HCT116 (cell line): Measurements from ENCODE around the gene DTWD2. TPM values are rescaled to one million over a fixed set of nuclear protein-coding genes. Genes with fewer than 3 reads are reported as not detected.

ENCODE experiments used
- ATAC-seq: fragments of 200-7000 bp; cut with Tn5 transposase; 2 replicates; pipeline ENCODE4 v1.9.1; 2020; ENCODE audit warnings: mild to moderate bottlenecking, moderate library complexity
- BruUV-seq: library from RNA; stranded (reverse); fragments of 400-500 nt; replicated peaks from 2 replicates; lab custom pipeline; 2021; lab: Mats Ljungman, UMichigan
- CTCF ChIA-PET: fragments of 300-600 bp; sonication (Branson Sonifier 250); formaldehyde crosslinking; loops from one replicate; lab custom pipeline; 2021; ENCODE audit warnings: antibody characterized with exemption; lab: Charles Lee
- POLR2A ChIA-PET: fragments of 300-600, 350-600 bp; sonication (Branson Sonifier 250); formaldehyde crosslinking; loops from one replicate; lab custom pipeline; 2021; ENCODE audit warnings: antibody characterized with exemption; lab: Charles Lee
- RAD21 ChIA-PET, 2 experiments: fragments of 300-600 bp; sonication (Branson Sonifier 250); formaldehyde crosslinking; loops; one replicate each; lab custom pipeline; 2023; ENCODE audit warnings: low total read pairs in 2 of 2; ENCODE audit not compliant: uncharacterized antibody in 2 of 2, unreplicated experiment in 2 of 2, low non-redundant PET in 1 of 2; lab: Charles Lee
- DNase-seq: peaks from one replicate; pipeline ENCODE4 v3.0.0-alpha.2; 2010; ENCODE audit warnings: low read depth, low spot score
- H2AFZ ChIP-seq: fragments of 200-600 bp; shearing (Covaris generic), sonication (generic); 2 replicates; pipeline ENCODE4 v1.6.1; 2017; ENCODE audit warnings: low read depth, mixed run types, mixed read lengths, antibody characterized with exemption, low read length; ENCODE audit not compliant: poor library complexity, severe bottlenecking
- H3K27ac ChIP-seq: 2 replicates; pipeline ENCODE4 v1.5.1; 2012; ENCODE audit warnings: low read depth, low read length
- H3K27me3 ChIP-seq: fragments of 200-600 bp; sonication (generic); 2 replicates; pipeline ENCODE4 v1.6.1; 2016; ENCODE audit warnings: mixed run types, low read length, mixed read lengths; ENCODE audit not compliant: insufficient read depth
- H3K36me3 ChIP-seq, 2 experiments: fragments of 200-500 bp in 1 of 2; fragments of 200-600 bp in 1 of 2; sonication (Bioruptor generic) in 1 of 2; sonication (generic) in 1 of 2; 2 replicates each; pipeline versions ENCODE4 v1.5.1 to v1.6.1; 2014 to 2016; ENCODE audit warnings: low read length in 2 of 2, inconsistent platforms in 1 of 2, mixed read lengths in 1 of 2, mixed run types in 1 of 2; ENCODE audit not compliant: insufficient read depth in 2 of 2, control insufficient read depth in 1 of 2
- H3K4me1 ChIP-seq, 2 experiments: fragments of 200-600 bp in 1 of 2; sonication (generic) in 1 of 2; 2 replicates each; pipeline versions ENCODE4 v1.5.1 to v1.6.1; 2012 to 2017; ENCODE audit warnings: low read length in 2 of 2, inconsistent platforms in 1 of 2, mild to moderate bottlenecking in 1 of 2, mixed read lengths in 1 of 2, mixed run types in 1 of 2, moderate library complexity in 1 of 2; ENCODE audit not compliant: insufficient read depth in 2 of 2, control insufficient read depth in 1 of 2
- H3K4me2 ChIP-seq: fragments of 200-600 bp; sonication (generic); 2 replicates; pipeline ENCODE4 v1.6.1; 2017; ENCODE audit warnings: mixed run types, low read length, mixed read lengths
- H3K4me3 ChIP-seq, 2 experiments: fragments of 200-600 bp in 1 of 2; sonication (generic) in 1 of 2; replicated peaks in 1 of 2; 2 replicates each; pipeline ENCODE4 v1.5.1; 2011 to 2016; ENCODE audit warnings: low read length in 2 of 2, control low read depth in 1 of 2, low read depth in 1 of 2, mild to moderate bottlenecking in 1 of 2, mixed read lengths in 1 of 2, mixed run types in 1 of 2
- H3K79me2 ChIP-seq: fragments of 200-600 bp; sonication (generic); 2 replicates; pipeline ENCODE4 v1.6.1; 2017; ENCODE audit warnings: mild to moderate bottlenecking, mixed run types, low read length, moderate library complexity, mixed read lengths; ENCODE audit not compliant: insufficient read depth
- H3K9ac ChIP-seq: fragments of 200-600 bp; sonication (generic); 2 replicates; pipeline ENCODE4 v1.6.1; 2016; ENCODE audit warnings: low read length, mixed read lengths
- H3K9me2 ChIP-seq: fragments of 200-600 bp; sonication (generic), shearing (Covaris generic); 2 replicates; pipeline ENCODE4 v1.6.1; 2017; ENCODE audit warnings: mixed run types, mild to moderate bottlenecking, moderate library complexity; ENCODE audit not compliant: insufficient read depth
- H3K9me3 ChIP-seq, 2 experiments: fragments of 200-500 bp in 1 of 2; fragments of 200-600 bp in 1 of 2; sonication (Bioruptor generic) in 1 of 2; sonication (generic) in 1 of 2; 2 replicates each; pipeline ENCODE4 v1.6.1; 2014 to 2017; ENCODE audit warnings: low read length in 2 of 2, mixed read lengths in 2 of 2, inconsistent platforms in 1 of 2, low read depth in 1 of 2, mild to moderate bottlenecking in 1 of 2, mixed run types in 1 of 2, moderate library complexity in 1 of 2; ENCODE audit not compliant: control insufficient read depth in 1 of 2, insufficient read depth in 1 of 2
- H4K20me1 ChIP-seq: fragments of 200-600 bp; sonication (generic), shearing (Covaris generic); 2 replicates; pipeline ENCODE4 v1.6.1; 2017; ENCODE audit warnings: mixed run types, mild to moderate bottlenecking, moderate library complexity; ENCODE audit not compliant: insufficient read depth
- ATF3 ChIP-seq: IDR thresholded peaks from 2 replicates; pipeline ENCODE4 v1.6.1; 2012
- CBX3 ChIP-seq: IDR thresholded peaks from 2 replicates; pipeline ENCODE4 v1.6.1; 2012; ENCODE audit warnings: low read depth
- CEBPB ChIP-seq: IDR thresholded peaks from 2 replicates; pipeline ENCODE4 v1.6.1; 2012; ENCODE audit warnings: low read depth
- CTCF ChIP-seq, 3 experiments: fragments of 200-600 bp in 1 of 3; sonication (generic) in 1 of 3; IDR thresholded peaks in 2 of 3; conservative IDR thresholded peaks in 1 of 3; 2 replicates each; pipeline ENCODE4 v1.5.1; 2012 to 2017; ENCODE audit warnings: low read depth in 2 of 3, low read length in 2 of 3, antibody characterized with exemption in 1 of 3, borderline replicate concordance in 1 of 3, control low read depth in 1 of 3, mild to moderate bottlenecking in 1 of 3, mixed read lengths in 1 of 3, mixed run types in 1 of 3, moderate library complexity in 1 of 3; ENCODE audit not compliant: insufficient read depth in 1 of 3
- EGR1 ChIP-seq: IDR thresholded peaks from 2 replicates; pipeline ENCODE4 v1.6.1; 2012; ENCODE audit warnings: low read depth
- ELF1 ChIP-seq: IDR thresholded peaks from 2 replicates; pipeline ENCODE4 v1.6.1; 2012; ENCODE audit warnings: low read depth, borderline replicate concordance
- EZH2 ChIP-seq: fragments of 200-600 bp; sonication (generic); IDR thresholded peaks from 2 replicates; pipeline ENCODE4 v1.6.1; 2017; ENCODE audit warnings: antibody characterized with exemption, mixed run types
- FOSL1 ChIP-seq: IDR thresholded peaks from 2 replicates; pipeline ENCODE4 v1.6.1; 2012; ENCODE audit warnings: low read depth
- MAX ChIP-seq: IDR thresholded peaks from 2 replicates; pipeline ENCODE4 v1.6.1; 2012
- POLR2A ChIP-seq: IDR thresholded peaks from 2 replicates; pipeline ENCODE4 v1.7.0; 2011; ENCODE audit warnings: borderline replicate concordance; ENCODE audit not compliant: insufficient read depth, insufficient read length; ENCODE audit errors: extremely low read depth
- POLR2AphosphoS5 ChIP-seq: IDR thresholded peaks from 2 replicates; pipeline ENCODE4 v1.6.1; 2011; ENCODE audit warnings: mild to moderate bottlenecking, low read depth, low read length, moderate library complexity
- YY1 ChIP-seq: IDR thresholded peaks from 2 replicates; pipeline ENCODE4 v1.6.1; 2011; ENCODE audit warnings: low read length, low read depth, moderate library complexity, mild to moderate bottlenecking; ENCODE audit not compliant: insufficient replicate concordance; ENCODE audit errors: extremely low read depth
- ZBTB33 ChIP-seq: IDR thresholded peaks from 2 replicates; pipeline ENCODE4 v1.6.1; 2011; ENCODE audit warnings: mild to moderate bottlenecking, low read length, moderate library complexity; ENCODE audit not compliant: insufficient replicate concordance; ENCODE audit errors: extremely low read depth
- intact Hi-C: fragments of 100-400 bp; cut with micrococcal nuclease; formaldehyde crosslinking; loops from 2 replicates; pipeline ENCODE4 v1.10.0; 2022
- total RNA-seq: library from RNA; stranded (reverse); gene quantifications from one replicate; pipeline ENCODE4 v1.2.1, GENCODE V29; 2021; ENCODE audit not compliant: unreplicated experiment

DTWD2 gene
- total RNA-seq, 1 experiment from 2014 or later, result 5.2 TPM

GRCh38 chr5:119016125-119016774, 27.9 kb upstream of the DTWD2 start:
- CTCF ChIA-PET, result no interaction called here
- BruUV-seq, result no TSS peak

More at GRCh38 chr5:119016125-119016774, 27.9 kb upstream of the DTWD2 start:
- Histone ChIP-seq H3K27me3 (no peaks in the 10 kb centered on the region), H4K20me1 (no peaks in the 10 kb centered on the region), H3K36me3 (no peaks in the 10 kb centered on the region), H3K9ac (no peak overlapping the region), H3K27ac (no peak overlapping the region), H3K79me2 (no peaks in the 10 kb centered on the region), H3K4me1 (no peaks in the 10 kb centered on the region), H3K4me2 (no peak overlapping the region), H3K4me3 (no peak overlapping the region), H2AFZ (no peak overlapping the region), H3K9me2 (no peaks in the 10 kb centered on the region), H3K9me3 (no peaks in the 10 kb centered on the region)
- TF ChIP-seq EZH2 (no peak), CEBPB (no peak), FOSL1 (no peak), ELF1 (no peak), ZBTB33 (no peak), POLR2AphosphoS5 (no peak), POLR2A (no peak), YY1 (no peak), MAX (no peak), ATF3 (no peak), EGR1 (no peak), CBX3 (no peak), CTCF (IDR thresholded peaks at IDR 0.05 in 2 of 3, conservative IDR thresholded peaks at IDR 0.05 in 1 of 3; ENCODE audit: borderline replicate concordance in 1 of 3, insufficient read depth in 1 of 3, low read depth in 2 of 3, low read length in 2 of 3) (no peak)
- intact Hi-C loops, result no loop called here
- no peak for DNase-seq
- ATAC-seq, result no peak
- RAD21 ChIA-PET, result no interaction called here
- POLR2A ChIA-PET, result no interaction called here
